DMS79 (cell line): ENCODE measurements around the gene SIN3B.

ENCODE experiments used
- DNase-seq: peaks from one replicate; lab custom pipeline; 2025; lab: John Stamatoyannopoulos, UW

The SIN3B gene

GRCh38 chr19:16889366-16889882, 60.2 kb downstream of the SIN3B start:
- DNase-seq, result no peak

- DNase-seq, result no peak
These were observed 60.8 kb downstream of the SIN3B start for GRCh38 chr19:16889883-16890460.

GRCh38 chr19:16890461-16891184, 61.4 kb downstream of the SIN3B start:
- no peak for DNase-seq

GRCh38 chr19:16891696-16892382, 62.6 kb downstream of the SIN3B start:
- DNase-seq, result no peak

- no peak for DNase-seq
These were observed 63.2 kb downstream of the SIN3B start for GRCh38 chr19:16892436-16892835.

GRCh38 chr19:16892868-16893685, 63.9 kb downstream of the SIN3B start:
- no peak for DNase-seq

- no peak for DNase-seq
These were observed 64.4 kb downstream of the SIN3B start for GRCh38 chr19:16893686-16893989.

- no peak for DNase-seq
These were observed 64.9 kb downstream of the SIN3B start for GRCh38 chr19:16894080-16894479.

- no peak for DNase-seq
These were observed 66.4 kb downstream of the SIN3B start for GRCh38 chr19:16895467-16896145.

GRCh38 chr19:16896146-16897028, 67.2 kb downstream of the SIN3B start:
- no peak for DNase-seq

GRCh38 chr19:16897029-16897855, 68.0 kb downstream of the SIN3B start:
- no peak for DNase-seq

- no peak for DNase-seq
These were observed 68.6 kb downstream of the SIN3B start for GRCh38 chr19:16897856-16898161.

GRCh38 chr19:16898361-16899015, 69.3 kb downstream of the SIN3B start:
- no peak for DNase-seq

- DNase-seq, result no peak
These were observed 70.4 kb downstream of the SIN3B start for GRCh38 chr19:16899566-16900075.

- no peak for DNase-seq
These were observed 72.4 kb downstream of the SIN3B start for GRCh38 chr19:16901491-16902175.

GRCh38 chr19:16902545-16902944, 73.3 kb downstream of the SIN3B start:
- no peak for DNase-seq

GRCh38 chr19:16903347-16903746, 74.1 kb downstream of the SIN3B start:
- DNase-seq, result no peak

- DNase-seq, result no peak
These were observed 75.4 kb downstream of the SIN3B start for GRCh38 chr19:16904599-16904998.

GRCh38 chr19:16908759-16909158, 79.6 kb downstream of the SIN3B start:
- no peak for DNase-seq
